K562 (cell line): ENCODE data around the gene SLC37A2.

Source experiments
- C11orf30 ChIP-seq: fragments of 450-650 bp; IDR thresholded peaks from 2 replicates; pipeline ENCODE4 v1.6.1; 2016; ENCODE audit warnings: low read depth, mild to moderate bottlenecking
- CHD7 ChIP-seq: fragments of 200-600 bp; sonication (generic); IDR thresholded peaks from one replicate; pipeline ENCODE4 v1.6.1; 2012; ENCODE audit warnings: mild to moderate bottlenecking, low read depth, low read length, inconsistent platforms
- CTCF ChIP-seq, 3 experiments: IDR thresholded peaks in 2 of 3; conservative IDR thresholded peaks in 1 of 3; 2 replicates each; pipeline ENCODE4 v1.5.1; 2011 to 2012; ENCODE audit warnings: low read length in 3 of 3, mild to moderate bottlenecking in 3 of 3, control low read depth in 2 of 3, improper control_type of control experiment in 1 of 3, inconsistent platforms in 1 of 3, low read depth in 1 of 3, mixed read lengths in 1 of 3, moderate library complexity in 1 of 3; ENCODE audit not compliant: insufficient read depth in 2 of 3
- ELF4 ChIP-seq: fragments of 450-650 bp; formaldehyde crosslinking; IDR thresholded peaks from 2 replicates; pipeline ENCODE4 v1.4.0; 2022; ENCODE audit warnings: missing genetic modification characterization
- ETV1 ChIP-seq: fragments of 450-650 bp; conservative IDR thresholded peaks from 2 replicates; pipeline ENCODE4 v1.6.1; 2016; ENCODE audit warnings: missing genetic modification characterization, control low read depth, low read depth, missing compliant biosample characterization
- FOSL1 ChIP-seq: fragments of 200-800 bp; sonication (Bioruptor generic); conservative IDR thresholded peaks from 2 replicates; pipeline ENCODE4 v1.6.1; 2016; ENCODE audit warnings: missing genetic modification characterization, missing compliant biosample characterization
- KLF1 ChIP-seq: fragments of 450-650 bp; IDR thresholded peaks from 2 replicates; pipeline ENCODE4 v1.6.1; 2016; ENCODE audit warnings: missing genetic modification characterization, missing compliant biosample characterization
- MTA3 ChIP-seq: fragments of 450-650 bp; formaldehyde crosslinking; IDR thresholded peaks from 2 replicates; pipeline ENCODE4 v1.6.1; 2017; ENCODE audit warnings: mild to moderate bottlenecking, borderline replicate concordance
- NFRKB ChIP-seq: fragments of 450-650 bp; IDR thresholded peaks from 2 replicates; pipeline ENCODE4 v1.6.1; 2016; ENCODE audit warnings: low read depth
- POLR2A ChIP-seq: fragments of 450-650 bp; conservative IDR thresholded peaks from 2 replicates; pipeline ENCODE4 v1.6.1; 2016
- PTBP1 ChIP-seq: fragments of 200-400 bp; formaldehyde crosslinking; IDR thresholded peaks from 2 replicates; pipeline ENCODE4 v1.6.1; 2017; ENCODE audit warnings: low read depth, low read length
- ZBTB11 ChIP-seq, 3 experiments: fragments of 200-800 bp in 1 of 3; fragments of 250-450 bp in 1 of 3; fragments of 450-650 bp in 1 of 3; sonication (Bioruptor Pico) in 1 of 3; sonication (Bioruptor generic) in 1 of 3; formaldehyde crosslinking in 1 of 3; IDR thresholded peaks; 2 replicates each; pipeline versions ENCODE4 v1.6.1 to v1.8.0; 2016 to 2022; ENCODE audit warnings: mild to moderate bottlenecking in 2 of 3, missing genetic modification characterization in 2 of 3, missing compliant biosample characterization in 1 of 3, moderate library complexity in 1 of 3
- ZNF277 ChIP-seq: fragments of 250-450 bp; sonication (Bioruptor Pico); IDR thresholded peaks from 2 replicates; pipeline ENCODE4 v1.8.0; 2022; ENCODE audit warnings: inconsistent platforms, mild to moderate bottlenecking, moderate library complexity, borderline replicate concordance

- TF ChIP-seq MTA3 (no peak), ZBTB11 (CRISPR knock-in tag; IDR thresholded peaks at IDR 0.05) (no peak), ETV1 (tag) (no peak), FOSL1 (tag) (no peak), POLR2A (no peak), ELF4 (CRISPR knock-in tag) (no peak), CTCF (IDR thresholded peaks at IDR 0.05 in 2 of 3, conservative IDR thresholded peaks at IDR 0.05 in 1 of 3; ENCODE audit: insufficient read depth in 2 of 3, low read depth in 1 of 3, low read length in 3 of 3) (no peak), C11orf30 (no peak), NFRKB (no peak), PTBP1 (no peak), KLF1 (no peak), ZNF277 (no peak), CHD7 (no peak)
Observed at GRCh38 chr11:125108469-125108868, 45.4 kb downstream of the SLC37A2 start.
